ENCODE results near the gene ZSCAN12. TPM values are rescaled to one million over a fixed set of nuclear protein-coding genes. Genes with fewer than 3 reads are reported as not detected.
A peak's percentile ranks its signal among the peaks of the same experiment; 100 is the strongest.

The ZSCAN12 gene
- total and polyA plus RNA-seq, 11 donors, result 0.99 to 4.0 (median 2.7) TPM

- DNase-seq (no peak), ATAC-seq (no peak)
- Histone ChIP-seq H3K27ac (no peak overlapping the region), H3K4me1 (peaks cover 0 to 2% (median 0%) of the 10 kb centered on the region in 12 donors), H3K27me3 (no peaks in the 10 kb centered on the region), H3K36me3 (no peaks in the 10 kb centered on the region), H3K9me3 (peaks cover 0 to 13% (median 0%) of the 10 kb centered on the region in 12 donors), H3K4me3 (no peak overlapping the region)
- TF ChIP-seq POLR2A (IDR thresholded peaks at IDR 0.05) (no peak), CTCF (IDR thresholded peaks at IDR 0.05) (no peak)
- intact Hi-C loops (cut with DNase I), result loop anchor here in 1 of 10 donors (5.0 kb wide), 1 partner anchor 62 kb away; the partner anchor contains the start of gene PGBD1
- 52 to 73% (median 61%) methylated on average over 1 of the region's 1 CpG for WGBS, 4 donors
Observed at GRCh38 chr6:28343898-28344677, 55.5 kb downstream of the ZSCAN12 start.

- ATAC-seq (no peak), DNase-seq (no peak)
- Histone ChIP-seq H3K4me3 (no peak overlapping the region), H3K36me3 (no peaks in the 10 kb centered on the region), H3K27me3 (no peaks in the 10 kb centered on the region), H3K9me3 (peaks cover 0 to 13% (median 0%) of the 10 kb centered on the region in 12 donors), H3K27ac (no peak overlapping the region), H3K4me1 (peaks cover 0 to 16% (median 9%) of the 10 kb centered on the region in 12 donors)
- 77 to 82% (median 80%) methylated on average over 1 of the region's 1 CpG for WGBS, 4 donors
- intact Hi-C loops (cut with DNase I), result loop anchor here in 1 of 10 donors (5.0 kb wide), 1 partner anchor 58 kb away; the partner anchor contains the start of gene PGBD1
- TF ChIP-seq CTCF (IDR thresholded peaks at IDR 0.05) (no peak), POLR2A (IDR thresholded peaks at IDR 0.05) (no peak)
Observed at GRCh38 chr6:28340310-28341095, 59.0 kb downstream of the ZSCAN12 start.

- no peak for DNase-seq
- ATAC-seq, result no peak
- peaks cover 0 to 24% (median 12%) of the 10 kb centered on the region in 12 donors for H3K4me1 ChIP-seq
- no peaks in the 10 kb centered on the region for H3K36me3 ChIP-seq
- intact Hi-C loops (cut with DNase I), result loop anchor here in 7 of 10 donors (5.0 to 10.0 kb wide), 8 partner anchors 52 to 1190 kb away; partner anchors contain the start of genes PGBD1 (in 3 of the 7), ZSCAN26 (in 3 of the 7), NKAPL (in 1 of the 7) and ZKSCAN4 (in 1 of the 7)
- H3K27ac ChIP-seq, result peak overlapping the region in 9 of 12 donors; percentile 94 to 100 (median 98)
- H3K9me3 ChIP-seq, result peaks cover 0 to 13% (median 0%) of the 10 kb centered on the region in 12 donors
- TF ChIP-seq CTCF (IDR thresholded peaks at IDR 0.05), result no peak
- no peak for TF ChIP-seq POLR2A (IDR thresholded peaks at IDR 0.05)
- H3K4me3 ChIP-seq, result peak overlapping the region in 7 of 12 donors; percentile 63 to 81 (median 77)
- no peaks in the 10 kb centered on the region for H3K27me3 ChIP-seq
Observed at GRCh38 chr6:28337121-28337520, 62.4 kb downstream of the ZSCAN12 start.
